Sigmoid colon (tissue), 7 donors: Measurements from ENCODE around the gene ATP1A2. TPM values are rescaled to one million over a fixed set of nuclear protein-coding genes. Genes with fewer than 3 reads are reported as not detected.
A peak's percentile ranks its signal among the peaks of the same experiment; 100 is the strongest.

Experiments used
- DNase-seq: peaks from one replicate; pipeline ENCODE4 v3.0.0-alpha.2; 2019
- H3K27ac ChIP-seq, 4 donors: fragments of 200-600 bp; sonication (generic); one replicate each; pipeline ENCODE4 v1.5.1; 2016 to 2019; ENCODE audit warnings: mild to moderate bottlenecking in 1 of 4
- H3K27me3 ChIP-seq, 3 donors: fragments of 200-600 bp; sonication (generic); one replicate each; pipeline ENCODE4 v1.5.1; 2019; ENCODE audit warnings: mild to moderate bottlenecking in 1 of 3
- H3K36me3 ChIP-seq, 4 donors: fragments of 200-600 bp; sonication (generic); one replicate each; pipeline ENCODE4 v1.5.1; 2016 to 2019
- H3K4me1 ChIP-seq, 4 donors: fragments of 200-600 bp; sonication (generic); one replicate each; pipeline ENCODE4 v1.5.1; 2017 to 2019
- H3K4me3 ChIP-seq, 4 donors: fragments of 200-600 bp; sonication (generic); one replicate each; pipeline ENCODE4 v1.5.1; 2017 to 2019; ENCODE audit warnings: mild to moderate bottlenecking in 2 of 4, moderate library complexity in 1 of 4
- H3K9me3 ChIP-seq, 4 donors: fragments of 200-600 bp in 3 of 4; sonication (generic) in 3 of 4; one replicate each; pipeline versions ENCODE4 v1.5.1 to v1.6.1; 2013 to 2019
- CTCF ChIP-seq, 4 experiments: fragments of 450-650 bp in 3 of 4; fragments of 200-600 bp in 1 of 4; IDR thresholded peaks; one replicate each; pipeline ENCODE4 v1.5.1; 2016 to 2019; ENCODE audit warnings: antibody characterized with exemption in 4 of 4, mild to moderate bottlenecking in 3 of 4, moderate library complexity in 2 of 4
- EP300 ChIP-seq, 4 donors: sonication (generic); formaldehyde crosslinking; IDR thresholded peaks; one replicate each; pipeline ENCODE4 v1.6.1; 2017; ENCODE audit warnings: antibody characterized with exemption in 4 of 4
- POLR2A ChIP-seq, 2 donors: fragments of 450-650 bp; IDR thresholded peaks; one replicate each; pipeline ENCODE4 v1.6.1; 2016; ENCODE audit warnings: antibody characterized with exemption in 2 of 2, mild to moderate bottlenecking in 2 of 2, moderate library complexity in 2 of 2
- POLR2AphosphoS5 ChIP-seq, 4 donors: sonication (generic); formaldehyde crosslinking; IDR thresholded peaks; one replicate each; pipeline ENCODE4 v1.6.1; 2017; ENCODE audit warnings: antibody characterized with exemption in 4 of 4
- WGBS, 2 donors: extraction: QIAGEN DNeasy Blood & Tissue Kit; methylation state at CpG; one replicate each; pipeline ENCODE4 v1.1.7; 2013; 5-methylcytosine and 5-hydroxymethylcytosine counted together
- intact Hi-C: fragments of 100-400 bp; cut with DNase I; formaldehyde crosslinking; loops from one replicate; pipeline ENCODE4 v1.15.1; 2023
- polyA plus RNA-seq, 3 donors: library from polyadenylated mRNA; stranded (reverse); fragments of 200-250 nt; gene quantifications; one replicate each; pipeline ENCODE4 v1.2.3, GENCODE V29; 2013
- total RNA-seq, 4 donors: library from RNA; depleted of rRNA; stranded (reverse); fragments of >200 nt; gene quantifications; one replicate each; pipeline ENCODE4 v1.1.0, GENCODE V29; 2016
- donor health status: healthy with polysubstance abuse.
- donor health status: Bipolar disorder and iron deficiency.
- donor health status: healthy.

Gene ATP1A2
- total and polyA plus RNA-seq, 7 donors = 0.92 to 153 (median 60.7) TPM

- peak overlapping the region; percentile 30 to 62 (median 46) for H3K27ac ChIP-seq
- H3K9me3 ChIP-seq = no peaks in the 10 kb centered on the region
- H3K4me3 ChIP-seq = no peak overlapping the region
- H3K4me1 ChIP-seq = peaks cover 0 to 16% (median 4%) of the 10 kb centered on the region in 4 donors
- H3K27me3 ChIP-seq = no peaks in the 10 kb centered on the region
- TF ChIP-seq CTCF (IDR thresholded peaks at IDR 0.05) = no peak
- TF ChIP-seq EP300 (IDR thresholded peaks at IDR 0.05) = no peak
- no peak for TF ChIP-seq POLR2AphosphoS5 (IDR thresholded peaks at IDR 0.05)
- no peak for TF ChIP-seq POLR2A (IDR thresholded peaks at IDR 0.05)
- WGBS, 2 donors = 79 to 88% methylated on average over 8 of the region's 8 CpGs
- intact Hi-C loops = no loop called here
- peaks cover 17 to 96% (median 25%) of the 10 kb centered on the region in 4 donors for H3K36me3 ChIP-seq
- DNase-seq = no peak
These were observed 21.8 kb downstream of the ATP1A2 start for GRCh38 chr1:160137216-160137862.

DNA sequence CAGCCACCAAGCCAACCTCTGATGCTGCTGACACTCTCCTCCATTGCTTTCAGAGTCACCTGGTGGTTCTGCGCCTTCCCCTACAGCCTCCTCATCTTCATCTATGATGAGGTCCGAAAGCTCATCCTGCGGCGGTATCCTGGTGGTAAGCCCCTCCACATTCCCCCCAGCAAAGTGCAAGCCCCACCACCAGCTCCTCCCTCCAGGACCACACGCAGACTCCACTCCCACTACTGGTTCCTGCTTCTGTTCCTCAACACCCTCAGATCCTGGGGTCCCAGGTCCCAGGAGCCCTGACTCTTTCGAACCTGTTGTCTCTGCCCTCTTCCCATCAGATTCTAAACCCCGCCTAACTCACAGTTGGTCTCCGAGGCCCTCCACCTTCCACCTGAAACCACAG lies 24.3 kb downstream of the ATP1A2 start:
- Histone ChIP-seq H3K27ac (no peak overlapping the region), H3K4me1 (peaks cover 0 to 13% (median 3%) of the 10 kb centered on the region in 4 donors), H3K9me3 (no peaks in the 10 kb centered on the region), H3K4me3 (no peak overlapping the region), H3K36me3 (peaks cover 17 to 84% (median 25%) of the 10 kb centered on the region in 4 donors), H3K27me3 (no peaks in the 10 kb centered on the region)
- no peak for DNase-seq
- WGBS, 2 donors = 96% methylated on average over 8 of the region's 8 CpGs
- intact Hi-C loops = no loop called here
- TF ChIP-seq CTCF (IDR thresholded peaks at IDR 0.05) (no peak), EP300 (IDR thresholded peaks at IDR 0.05) (no peak), POLR2A (IDR thresholded peaks at IDR 0.05) (no peak), POLR2AphosphoS5 (IDR thresholded peaks at IDR 0.05) (no peak)

DNA sequence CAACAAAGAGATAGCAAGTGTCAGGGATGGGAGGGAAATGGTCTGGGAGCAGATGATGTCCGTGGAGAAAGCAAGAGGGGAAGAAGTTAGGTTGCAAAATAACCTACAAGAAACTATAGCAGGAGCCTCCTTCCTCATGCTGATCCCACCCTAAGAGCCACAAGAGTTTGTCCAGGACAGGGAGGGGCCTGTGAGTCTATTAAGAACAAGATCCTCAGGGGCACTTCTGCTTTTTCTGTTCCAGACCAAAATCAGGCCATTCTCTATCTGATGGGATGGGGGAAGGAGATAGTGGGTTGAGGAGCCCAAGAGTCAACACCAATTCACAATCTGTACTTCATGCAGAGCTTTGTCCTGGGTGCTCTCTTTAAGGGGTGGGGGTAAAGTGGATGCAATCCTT lies 28.1 kb downstream of the ATP1A2 start:
- WGBS, 2 donors = 24 to 36% methylated on average over 1 of the region's 1 CpG

GRCh38 chr1:160144921-160145320 lies 29.4 kb downstream of the ATP1A2 start:
- Histone ChIP-seq H3K27ac (no peak overlapping the region), H3K27me3 (no peaks in the 10 kb centered on the region), H3K9me3 (no peaks in the 10 kb centered on the region), H3K4me3 (no peak overlapping the region), H3K36me3 (peaks cover under 1 to 35% (median 4%) of the 10 kb centered on the region in 4 donors), H3K4me1 (peaks cover 0 to 9% (median 4%) of the 10 kb centered on the region in 4 donors)
- TF ChIP-seq POLR2A (IDR thresholded peaks at IDR 0.05) = no peak
- intact Hi-C loops = no loop called here
- DNase-seq = no peak
- WGBS, 2 donors = 77 to 79% methylated on average over 4 of the region's 4 CpGs

More for the DNA sequence above, 28.1 kb downstream of the ATP1A2 start:
- Histone ChIP-seq H3K4me1 (no peaks in the 10 kb centered on the region), H3K9me3 (no peaks in the 10 kb centered on the region), H3K27ac (no peak overlapping the region), H3K4me3 (no peak overlapping the region), H3K36me3 (peaks cover 8 to 47% (median 10%) of the 10 kb centered on the region in 4 donors), H3K27me3 (no peaks in the 10 kb centered on the region)
- no peak for DNase-seq
- TF ChIP-seq POLR2AphosphoS5 (IDR thresholded peaks at IDR 0.05) (no peak), CTCF (IDR thresholded peaks at IDR 0.05) (no peak), POLR2A (IDR thresholded peaks at IDR 0.05) (no peak), EP300 (IDR thresholded peaks at IDR 0.05) (no peak)
- intact Hi-C loops = no loop called here

- Histone ChIP-seq H3K4me3 (no peak overlapping the region), H3K4me1 (peaks cover 0 to 10% (median 4%) of the 10 kb centered on the region in 4 donors), H3K36me3 (peaks cover 0 to 23% (median 0%) of the 10 kb centered on the region in 4 donors), H3K27ac (no peak overlapping the region), H3K9me3 (no peaks in the 10 kb centered on the region), H3K27me3 (no peaks in the 10 kb centered on the region)
- intact Hi-C loops = no loop called here
- TF ChIP-seq CTCF (IDR thresholded peaks at IDR 0.05) (no peak), POLR2AphosphoS5 (IDR thresholded peaks at IDR 0.05) (no peak)
- no peak for DNase-seq
- 94 to 95% methylated on average over 14 of the region's 14 CpGs for WGBS, 2 donors
These were observed 30.5 kb downstream of the ATP1A2 start for GRCh38 chr1:160146107-160146506.
